HepG2 (cell line): Measurements from ENCODE around the gene MYL6B. TPM values are rescaled to one million over a fixed set of nuclear protein-coding genes. Genes with fewer than 3 reads are reported as not detected.

Experiments used
- AHR ChIP-seq: IDR thresholded peaks from 2 replicates; pipeline ENCODE4 v1.6.1; 2018; ENCODE audit warnings: missing genetic modification reagents, missing compliant biosample characterization
- FOSL2 ChIP-seq: sonication (generic); formaldehyde crosslinking; IDR thresholded peaks from 2 replicates; pipeline ENCODE4 v1.4.0; 2020; ENCODE audit warnings: missing genetic modification reagents
- FOXK2 ChIP-seq: fragments of 450-650 bp; IDR thresholded peaks from 2 replicates; pipeline ENCODE4 v1.6.1; 2016
- GFI1 ChIP-seq: sonication (generic); formaldehyde crosslinking; IDR thresholded peaks from 2 replicates; pipeline ENCODE4 v1.5.0; 2020; ENCODE audit warnings: missing genetic modification reagents, mild to moderate bottlenecking, borderline replicate concordance
- HOXD1 ChIP-seq: sonication (generic); formaldehyde crosslinking; IDR thresholded peaks from 2 replicates; pipeline ENCODE4 v1.5.0; 2020; ENCODE audit warnings: missing genetic modification reagents
- IKZF4 ChIP-seq: sonication (generic); formaldehyde crosslinking; IDR thresholded peaks from 2 replicates; pipeline ENCODE4 v1.5.1; 2020; ENCODE audit warnings: borderline replicate concordance, mild to moderate bottlenecking, low read depth, missing genetic modification reagents; ENCODE audit errors: not compliant biosample characterization
- IRF2 ChIP-seq: IDR thresholded peaks from 2 replicates; pipeline ENCODE4 v1.6.1; 2018; ENCODE audit warnings: missing genetic modification reagents, missing compliant biosample characterization
- KDM4B ChIP-seq: sonication (generic); formaldehyde crosslinking; IDR thresholded peaks from 2 replicates; pipeline ENCODE4 v1.4.0; 2020; ENCODE audit warnings: missing genetic modification reagents
- MED1 ChIP-seq: sonication (generic); formaldehyde crosslinking; IDR thresholded peaks from 2 replicates; pipeline ENCODE4 v1.4.0; 2020; ENCODE audit warnings: missing genetic modification reagents
- SIX4 ChIP-seq: sonication (generic); formaldehyde crosslinking; IDR thresholded peaks from 2 replicates; pipeline ENCODE4 v1.4.0; 2020; ENCODE audit warnings: missing genetic modification reagents
- SRSF1 ChIP-seq: fragments of 200-400 bp; formaldehyde crosslinking; optimal IDR thresholded peaks from 2 replicates; pipeline ENCODE3; 2017; ENCODE audit warnings: mild to moderate bottlenecking, low read depth, low read length, moderate library complexity
- YY1 ChIP-seq: IDR thresholded peaks from 2 replicates; pipeline ENCODE4 v1.6.1; 2011; ENCODE audit warnings: low read length, low read depth, moderate library complexity, mild to moderate bottlenecking; ENCODE audit not compliant: insufficient read depth, insufficient replicate concordance
- ZFP41 ChIP-seq: sonication (generic); formaldehyde crosslinking; IDR thresholded peaks from 2 replicates; pipeline ENCODE4 v1.4.0; 2020; ENCODE audit warnings: mild to moderate bottlenecking, missing genetic modification reagents, borderline replicate concordance
- ZNF225 ChIP-seq: sonication (generic); formaldehyde crosslinking; IDR thresholded peaks from 2 replicates; pipeline ENCODE4 v1.4.0; 2020; ENCODE audit warnings: mild to moderate bottlenecking, missing genetic modification reagents
- ZNF263 ChIP-seq: sonication (generic); formaldehyde crosslinking; IDR thresholded peaks from 2 replicates; pipeline ENCODE4 v1.4.0; 2020; ENCODE audit warnings: missing genetic modification reagents
- ZNF382 ChIP-seq: sonication (generic); formaldehyde crosslinking; IDR thresholded peaks from 2 replicates; pipeline ENCODE4 v1.5.0; 2020; ENCODE audit warnings: missing genetic modification reagents, mild to moderate bottlenecking, borderline replicate concordance
- ZNF567 ChIP-seq: sonication (generic); formaldehyde crosslinking; IDR thresholded peaks from 2 replicates; pipeline ENCODE4 v1.8.1; 2023; ENCODE audit warnings: mild to moderate bottlenecking, missing genetic modification reagents, borderline replicate concordance
- ZNF619 ChIP-seq: sonication (generic); formaldehyde crosslinking; IDR thresholded peaks from 2 replicates; pipeline ENCODE4 v1.4.0; 2020; ENCODE audit warnings: mild to moderate bottlenecking, missing genetic modification reagents
- ZNF644 ChIP-seq: IDR thresholded peaks from 2 replicates; pipeline ENCODE4 v1.6.1; 2016; ENCODE audit warnings: low read depth
- ZNF781 ChIP-seq: sonication (generic); formaldehyde crosslinking; IDR thresholded peaks from 2 replicates; pipeline ENCODE4 v1.5.1; 2020; ENCODE audit warnings: borderline replicate concordance, mild to moderate bottlenecking, missing genetic modification reagents; ENCODE audit errors: not compliant biosample characterization
- ZNF878 ChIP-seq: sonication (generic); formaldehyde crosslinking; IDR thresholded peaks from 2 replicates; pipeline ENCODE4 v1.8.1; 2023; ENCODE audit warnings: mild to moderate bottlenecking, missing genetic modification reagents, moderate library complexity
- polyA plus RNA-seq, 8 experiments: library from polyadenylated mRNA; depleted of rRNA in 3 of 8; stranded (reverse) in 7 of 8; unstranded in 1 of 8; fragments of >200 nt; fragmentation: Illumina TruSeq in 4 of 8; extraction: Trizol in 4 of 8; gene quantifications; 2 replicates each; pipeline versions ENCODE4 v1.2.1 to v1.2.3, GENCODE V29; 2011 to 2016; ENCODE audit warnings: low read depth in 4 of 8, missing spikeins in 1 of 8, mixed read lengths in 1 of 8; ENCODE audit not compliant: insufficient read depth in 1 of 8
- total RNA-seq, 5 experiments: library from RNA; depleted of rRNA; stranded (reverse); fragments of >200 nt; fragmentation: Illumina TruSeq; extraction: Trizol; gene quantifications; 2 replicates each; pipeline ENCODE4 v1.2.3, GENCODE V29; 2016; ENCODE audit warnings: low read depth in 1 of 5
- TF ChIP-seq, protein P1 (sequence below): sonication (generic); formaldehyde crosslinking; IDR thresholded peaks from 2 replicates; pipeline ENCODE4 v1.4.0; 2020; ENCODE audit warnings: missing genetic modification reagents
- TF ChIP-seq, protein P2 (sequence below): sonication (generic); formaldehyde crosslinking; IDR thresholded peaks from 2 replicates; pipeline ENCODE4 v1.5.0; 2020; ENCODE audit warnings: missing genetic modification reagents
- TF ChIP-seq, protein P3 (sequence below): sonication (generic); formaldehyde crosslinking; conservative IDR thresholded peaks from 2 replicates; pipeline ENCODE4 v1.4.0; 2020; ENCODE audit warnings: mild to moderate bottlenecking, missing genetic modification reagents, moderate library complexity
- TF ChIP-seq, protein P4 (sequence below): sonication (generic); formaldehyde crosslinking; IDR thresholded peaks from 2 replicates; pipeline ENCODE4 v1.9.0; 2021; ENCODE audit warnings: missing genetic modification reagents, borderline replicate concordance

MYL6B gene
- total and polyA plus RNA-seq, 2 of the 13 experiments (the other 11 are each of a cell fraction or from before 2014, with no cell fraction given): 75.7 to 88.7 TPM

DNA sequence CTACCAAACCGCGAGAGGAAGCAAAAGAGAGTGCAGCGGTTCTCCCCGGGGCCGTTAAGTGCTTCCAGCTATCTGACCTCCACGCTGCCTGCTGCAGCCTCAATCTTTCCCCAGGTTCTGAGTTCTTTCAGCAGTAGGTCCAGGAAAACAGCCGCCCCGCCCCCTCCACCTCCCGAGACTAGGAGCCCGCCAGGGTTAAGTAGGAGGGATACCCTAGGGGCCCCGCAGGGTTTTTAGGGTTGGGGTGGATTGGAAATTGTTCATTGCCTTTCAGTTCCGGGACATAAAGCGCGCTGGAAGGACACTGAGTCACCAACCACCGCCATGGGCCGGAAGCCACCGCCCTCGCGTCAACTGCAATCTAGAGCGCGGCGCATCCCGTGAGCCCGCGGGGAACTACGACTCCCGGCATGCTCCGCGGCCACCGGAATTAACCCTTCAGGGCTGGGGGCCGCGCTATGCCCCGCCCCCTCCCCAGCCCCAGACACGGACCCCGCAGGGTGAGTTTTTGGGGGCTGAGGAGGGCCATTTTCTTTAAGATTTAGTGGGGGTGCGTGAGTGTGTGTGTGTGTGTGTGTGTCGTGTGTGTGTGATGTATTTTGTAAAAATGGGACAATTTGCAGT, at the start of gene MYL6B (continued):
- TF ChIP-seq SIX4 (CRISPR knock-in tag): no peak
- no peak for TF ChIP-seq ZNF878 (CRISPR knock-in tag)
- TF ChIP-seq MED1 (CRISPR knock-in tag): 0 out of 2 replicates have a peak, but pooled peaks have one; percentile 49
- TF ChIP-seq ZNF619: 0 out of 2 replicates have a peak, but pooled peaks have one; percentile 18
- TF ChIP-seq, protein P1, sequence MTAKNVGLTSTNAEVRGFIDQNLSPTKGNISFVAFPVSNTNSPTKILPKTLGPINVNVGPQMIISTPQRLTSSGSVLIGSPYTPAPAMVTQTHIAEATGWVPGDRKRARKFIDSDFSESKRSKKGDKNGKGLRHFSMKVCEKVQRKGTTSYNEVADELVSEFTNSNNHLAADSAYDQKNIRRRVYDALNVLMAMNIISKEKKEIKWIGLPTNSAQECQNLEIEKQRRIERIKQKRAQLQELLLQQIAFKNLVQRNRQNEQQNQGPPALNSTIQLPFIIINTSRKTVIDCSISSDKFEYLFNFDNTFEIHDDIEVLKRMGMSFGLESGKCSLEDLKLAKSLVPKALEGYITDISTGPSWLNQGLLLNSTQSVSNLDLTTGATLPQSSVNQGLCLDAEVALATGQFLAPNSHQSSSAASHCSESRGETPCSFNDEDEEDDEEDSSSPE: peak; percentile 80
- no peak for TF ChIP-seq ZNF225
- TF ChIP-seq FOXK2: no peak
- TF ChIP-seq YY1: peak; percentile 91
- TF ChIP-seq, protein P2, sequence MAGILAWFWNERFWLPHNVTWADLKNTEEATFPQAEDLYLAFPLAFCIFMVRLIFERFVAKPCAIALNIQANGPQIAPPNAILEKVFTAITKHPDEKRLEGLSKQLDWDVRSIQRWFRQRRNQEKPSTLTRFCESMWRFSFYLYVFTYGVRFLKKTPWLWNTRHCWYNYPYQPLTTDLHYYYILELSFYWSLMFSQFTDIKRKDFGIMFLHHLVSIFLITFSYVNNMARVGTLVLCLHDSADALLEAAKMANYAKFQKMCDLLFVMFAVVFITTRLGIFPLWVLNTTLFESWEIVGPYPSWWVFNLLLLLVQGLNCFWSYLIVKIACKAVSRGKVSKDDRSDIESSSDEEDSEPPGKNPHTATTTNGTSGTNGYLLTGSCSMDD (CRISPR knock-in tag): no peak
- no peak for TF ChIP-seq ZNF567
- TF ChIP-seq ZNF781 (CRISPR knock-in tag): no peak
- no peak for TF ChIP-seq ZFP41 (CRISPR knock-in tag)
- TF ChIP-seq ZNF382: no peak
- TF ChIP-seq IRF2 (CRISPR knock-in tag): peak; percentile 81; the same call in 1 of the 2 replicates
- 0 out of 2 replicates have a peak, but pooled peaks have one; percentile 23 for TF ChIP-seq HOXD1 (CRISPR knock-in tag)
- TF ChIP-seq, protein P3, sequence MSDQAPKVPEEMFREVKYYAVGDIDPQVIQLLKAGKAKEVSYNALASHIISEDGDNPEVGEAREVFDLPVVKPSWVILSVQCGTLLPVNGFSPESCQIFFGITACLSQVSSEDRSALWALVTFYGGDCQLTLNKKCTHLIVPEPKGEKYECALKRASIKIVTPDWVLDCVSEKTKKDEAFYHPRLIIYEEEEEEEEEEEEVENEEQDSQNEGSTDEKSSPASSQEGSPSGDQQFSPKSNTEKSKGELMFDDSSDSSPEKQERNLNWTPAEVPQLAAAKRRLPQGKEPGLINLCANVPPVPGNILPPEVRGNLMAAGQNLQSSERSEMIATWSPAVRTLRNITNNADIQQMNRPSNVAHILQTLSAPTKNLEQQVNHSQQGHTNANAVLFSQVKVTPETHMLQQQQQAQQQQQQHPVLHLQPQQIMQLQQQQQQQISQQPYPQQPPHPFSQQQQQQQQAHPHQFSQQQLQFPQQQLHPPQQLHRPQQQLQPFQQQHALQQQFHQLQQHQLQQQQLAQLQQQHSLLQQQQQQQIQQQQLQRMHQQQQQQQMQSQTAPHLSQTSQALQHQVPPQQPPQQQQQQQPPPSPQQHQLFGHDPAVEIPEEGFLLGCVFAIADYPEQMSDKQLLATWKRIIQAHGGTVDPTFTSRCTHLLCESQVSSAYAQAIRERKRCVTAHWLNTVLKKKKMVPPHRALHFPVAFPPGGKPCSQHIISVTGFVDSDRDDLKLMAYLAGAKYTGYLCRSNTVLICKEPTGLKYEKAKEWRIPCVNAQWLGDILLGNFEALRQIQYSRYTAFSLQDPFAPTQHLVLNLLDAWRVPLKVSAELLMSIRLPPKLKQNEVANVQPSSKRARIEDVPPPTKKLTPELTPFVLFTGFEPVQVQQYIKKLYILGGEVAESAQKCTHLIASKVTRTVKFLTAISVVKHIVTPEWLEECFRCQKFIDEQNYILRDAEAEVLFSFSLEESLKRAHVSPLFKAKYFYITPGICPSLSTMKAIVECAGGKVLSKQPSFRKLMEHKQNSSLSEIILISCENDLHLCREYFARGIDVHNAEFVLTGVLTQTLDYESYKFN (CRISPR knock-in tag): 0 out of 2 replicates have a peak, but pooled peaks have one; percentile 20
- TF ChIP-seq KDM4B (CRISPR knock-in tag): peak; percentile 63; the same call in 1 of the 2 replicates
- TF ChIP-seq SRSF1: peak; percentile 62
- TF ChIP-seq ZNF644 (CRISPR knock-in tag): no peak
- 0 out of 2 replicates have a peak, but pooled peaks have one; percentile 26 for TF ChIP-seq GFI1 (CRISPR knock-in tag)
- peak; percentile 91 for TF ChIP-seq FOSL2 (CRISPR knock-in tag)
- no peak for TF ChIP-seq IKZF4 (CRISPR knock-in tag)
- no peak for TF ChIP-seq ZNF263 (CRISPR knock-in tag)
- no peak for TF ChIP-seq AHR (CRISPR knock-in tag)
- TF ChIP-seq, protein P4, sequence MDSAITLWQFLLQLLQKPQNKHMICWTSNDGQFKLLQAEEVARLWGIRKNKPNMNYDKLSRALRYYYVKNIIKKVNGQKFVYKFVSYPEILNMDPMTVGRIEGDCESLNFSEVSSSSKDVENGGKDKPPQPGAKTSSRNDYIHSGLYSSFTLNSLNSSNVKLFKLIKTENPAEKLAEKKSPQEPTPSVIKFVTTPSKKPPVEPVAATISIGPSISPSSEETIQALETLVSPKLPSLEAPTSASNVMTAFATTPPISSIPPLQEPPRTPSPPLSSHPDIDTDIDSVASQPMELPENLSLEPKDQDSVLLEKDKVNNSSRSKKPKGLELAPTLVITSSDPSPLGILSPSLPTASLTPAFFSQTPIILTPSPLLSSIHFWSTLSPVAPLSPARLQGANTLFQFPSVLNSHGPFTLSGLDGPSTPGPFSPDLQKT (CRISPR knock-in tag): no peak
